KMS-11 (cell line): ENCODE measurements around the gene URAD.

Experiments
- H2AFZ ChIP-seq: fragments of 200-600 bp; sonication (generic); 2 replicates; pipeline ENCODE4 v1.6.1; 2016; ENCODE audit warnings: antibody characterized with exemption, mixed run types, low read depth
- H3K27ac ChIP-seq: fragments of 200-600 bp; sonication (generic); 2 replicates; pipeline ENCODE4 v1.6.1; 2016; ENCODE audit warnings: mild to moderate bottlenecking, mixed run types
- H3K27me3 ChIP-seq: fragments of 200-600 bp; sonication (generic); 2 replicates; pipeline ENCODE4 v1.6.1; 2017; ENCODE audit warnings: mild to moderate bottlenecking, low read depth, mixed run types, moderate library complexity; ENCODE audit not compliant: insufficient read depth
- H3K36me3 ChIP-seq: fragments of 200-600 bp; sonication (generic); 2 replicates; pipeline ENCODE4 v1.6.1; 2017; ENCODE audit warnings: mild to moderate bottlenecking, mixed run types; ENCODE audit not compliant: insufficient read depth
- H3K4me1 ChIP-seq: fragments of 200-600 bp; sonication (generic); 2 replicates; pipeline ENCODE4 v1.6.1; 2016; ENCODE audit warnings: mild to moderate bottlenecking, low read depth, mixed run types; ENCODE audit not compliant: poor library complexity, severe bottlenecking
- H3K4me2 ChIP-seq: fragments of 200-600 bp; sonication (generic); 2 replicates; pipeline ENCODE4 v1.7.0; 2016; ENCODE audit warnings: mild to moderate bottlenecking, mixed run types
- H3K4me3 ChIP-seq: fragments of 200-600 bp; sonication (generic); IDR thresholded peaks from 2 replicates; pipeline ENCODE4 v1.6.1; 2017; ENCODE audit warnings: low read depth, low read length, mixed read lengths; ENCODE audit not compliant: insufficient read depth
- H3K79me2 ChIP-seq: fragments of 200-600 bp; sonication (generic); 2 replicates; pipeline ENCODE4 v1.6.1; 2016; ENCODE audit warnings: low read depth, mixed run types; ENCODE audit not compliant: insufficient read depth
- H3K9ac ChIP-seq: fragments of 200-600 bp; sonication (generic); 2 replicates; pipeline ENCODE4 v1.6.1; 2016; ENCODE audit warnings: mild to moderate bottlenecking, mixed run types
- H4K20me1 ChIP-seq: fragments of 200-600 bp; sonication (generic); 2 replicates; pipeline ENCODE4 v1.6.1; 2016; ENCODE audit warnings: mild to moderate bottlenecking, mixed run types; ENCODE audit not compliant: insufficient read depth
- CTCF ChIP-seq: fragments of 200-600 bp; sonication (generic); conservative IDR thresholded peaks from 2 replicates; pipeline ENCODE4 v1.6.1; 2017; ENCODE audit warnings: low read depth, mild to moderate bottlenecking, antibody characterized with exemption, low read length, moderate library complexity, mixed read lengths

The URAD gene

GRCh38 chr13:27980280-27980998, 8.1 kb downstream of the URAD start:
- H3K4me1 ChIP-seq: no peaks in the 10 kb centered on the region
- TF ChIP-seq CTCF: no peak
- no peaks in the 10 kb centered on the region for H3K27me3 ChIP-seq
- no peaks in the 10 kb centered on the region for H3K36me3 ChIP-seq
- H3K4me2 ChIP-seq: no peak overlapping the region
- no peaks in the 10 kb centered on the region for H3K79me2 ChIP-seq
- H3K4me3 ChIP-seq: no peak overlapping the region
- H3K9ac ChIP-seq: no peak overlapping the region
- no peak overlapping the region for H2AFZ ChIP-seq
- H4K20me1 ChIP-seq: no peaks in the 10 kb centered on the region
- no peak overlapping the region for H3K27ac ChIP-seq

- Histone ChIP-seq H3K27me3 (no peaks in the 10 kb centered on the region), H3K4me2 (no peak overlapping the region), H3K4me1 (no peaks in the 10 kb centered on the region), H3K79me2 (no peaks in the 10 kb centered on the region), H3K9ac (no peak overlapping the region), H4K20me1 (no peaks in the 10 kb centered on the region), H3K4me3 (no peak overlapping the region), H2AFZ (no peak overlapping the region), H3K36me3 (no peaks in the 10 kb centered on the region), H3K27ac (no peak overlapping the region)
- TF ChIP-seq CTCF: no peak
These were observed 8.7 kb downstream of the URAD start for GRCh38 chr13:27979765-27980279.

DNA sequence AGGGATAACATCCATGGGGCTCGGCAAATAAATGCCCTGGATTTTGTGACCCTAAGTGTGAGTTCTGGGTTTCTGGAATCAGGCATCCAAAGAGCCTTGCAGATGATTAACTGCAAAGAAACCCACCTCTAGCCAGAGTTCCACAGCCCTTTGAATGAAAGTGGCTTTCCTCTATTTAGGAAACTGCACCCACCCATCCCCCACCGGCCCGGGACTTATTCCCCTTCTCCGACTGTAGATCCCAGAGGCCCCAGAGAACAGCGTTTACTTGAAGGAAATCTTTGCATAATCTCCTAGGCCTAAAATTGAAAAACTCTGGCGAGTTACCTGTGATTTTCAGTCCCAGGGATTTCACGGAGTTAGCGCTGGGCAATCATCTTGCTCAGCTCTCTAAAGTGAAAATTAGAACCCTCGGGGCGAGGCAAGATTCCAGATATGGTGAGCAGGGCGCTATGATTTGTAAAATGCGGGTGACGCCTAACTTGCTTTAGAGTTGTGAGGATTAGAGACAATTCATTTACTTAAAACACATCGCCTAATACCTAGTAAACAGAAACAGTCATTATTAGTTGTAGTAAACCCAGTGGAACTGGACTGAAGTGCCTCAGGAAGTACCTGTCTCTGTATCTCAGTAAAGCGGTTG, 9.4 kb downstream of the URAD start:
- H3K4me1 ChIP-seq: no peaks in the 10 kb centered on the region
- no peak overlapping the region for H3K4me3 ChIP-seq
- no peaks in the 10 kb centered on the region for H3K27me3 ChIP-seq
- H2AFZ ChIP-seq: no peak overlapping the region
- no peaks in the 10 kb centered on the region for H3K79me2 ChIP-seq
- H3K27ac ChIP-seq: no peak overlapping the region
- H3K9ac ChIP-seq: no peak overlapping the region
- no peak overlapping the region for H3K4me2 ChIP-seq
- no peaks in the 10 kb centered on the region for H3K36me3 ChIP-seq
- TF ChIP-seq CTCF: no peak
- no peaks in the 10 kb centered on the region for H4K20me1 ChIP-seq

- Histone ChIP-seq H2AFZ (no peak overlapping the region), H4K20me1 (no peaks in the 10 kb centered on the region), H3K27me3 (no peaks in the 10 kb centered on the region), H3K27ac (no peak overlapping the region), H3K9ac (no peak overlapping the region), H3K79me2 (no peaks in the 10 kb centered on the region), H3K36me3 (no peaks in the 10 kb centered on the region), H3K4me2 (no peak overlapping the region), H3K4me1 (no peaks in the 10 kb centered on the region), H3K4me3 (no peak overlapping the region)
- no peak for TF ChIP-seq CTCF
These were observed 10.1 kb downstream of the URAD start for GRCh38 chr13:27978301-27978968.
